A549 (cell line): Measurements from ENCODE around the gene ATP6AP2.

Experiments used
- CBX8 ChIP-seq: fragments of 200-600 bp; sonication (generic); IDR thresholded peaks from 2 replicates; pipeline ENCODE4 v1.6.1; 2016
- HOXA7 ChIP-seq: fragments of 250-450 bp; sonication (Bioruptor Pico); IDR thresholded peaks from 2 replicates; pipeline ENCODE4 v1.5.0; 2020; ENCODE audit warnings: mild to moderate bottlenecking, moderate library complexity
- JUN ChIP-seq, 2 experiments: fragments of >200 bp; sonication (Bioruptor Twin); formaldehyde crosslinking; IDR thresholded peaks; 2 replicates in 1 of 2; 3 replicates in 1 of 2; pipeline ENCODE4 v1.6.1; 2016 to 2017
- PHF8 ChIP-seq: fragments of 200-600 bp; sonication (generic); IDR thresholded peaks from 2 replicates; pipeline ENCODE4 v1.6.1; 2016; ENCODE audit warnings: low read depth, mild to moderate bottlenecking, antibody characterized with exemption, moderate library complexity, borderline replicate concordance
- POLR2A ChIP-seq: IDR thresholded peaks from 2 replicates; pipeline ENCODE4 v1.6.1; 2012; ENCODE audit warnings: mild to moderate bottlenecking, low read length
- RAD21 ChIP-seq, 2 experiments: fragments of >200 bp in 1 of 2; sonication (Bioruptor Twin) in 1 of 2; formaldehyde crosslinking in 1 of 2; IDR thresholded peaks in 1 of 2; conservative IDR thresholded peaks in 1 of 2; 2 replicates in 1 of 2; 3 replicates in 1 of 2; pipeline ENCODE4 v1.6.1; 2012 to 2018; ENCODE audit warnings: inconsistent platforms in 1 of 2
- TF ChIP-seq, protein P1 (sequence below): fragments of >200 bp; sonication (Bioruptor Twin); formaldehyde crosslinking; IDR thresholded peaks from 3 replicates; pipeline ENCODE4 v1.5.1; 2016

DNA sequence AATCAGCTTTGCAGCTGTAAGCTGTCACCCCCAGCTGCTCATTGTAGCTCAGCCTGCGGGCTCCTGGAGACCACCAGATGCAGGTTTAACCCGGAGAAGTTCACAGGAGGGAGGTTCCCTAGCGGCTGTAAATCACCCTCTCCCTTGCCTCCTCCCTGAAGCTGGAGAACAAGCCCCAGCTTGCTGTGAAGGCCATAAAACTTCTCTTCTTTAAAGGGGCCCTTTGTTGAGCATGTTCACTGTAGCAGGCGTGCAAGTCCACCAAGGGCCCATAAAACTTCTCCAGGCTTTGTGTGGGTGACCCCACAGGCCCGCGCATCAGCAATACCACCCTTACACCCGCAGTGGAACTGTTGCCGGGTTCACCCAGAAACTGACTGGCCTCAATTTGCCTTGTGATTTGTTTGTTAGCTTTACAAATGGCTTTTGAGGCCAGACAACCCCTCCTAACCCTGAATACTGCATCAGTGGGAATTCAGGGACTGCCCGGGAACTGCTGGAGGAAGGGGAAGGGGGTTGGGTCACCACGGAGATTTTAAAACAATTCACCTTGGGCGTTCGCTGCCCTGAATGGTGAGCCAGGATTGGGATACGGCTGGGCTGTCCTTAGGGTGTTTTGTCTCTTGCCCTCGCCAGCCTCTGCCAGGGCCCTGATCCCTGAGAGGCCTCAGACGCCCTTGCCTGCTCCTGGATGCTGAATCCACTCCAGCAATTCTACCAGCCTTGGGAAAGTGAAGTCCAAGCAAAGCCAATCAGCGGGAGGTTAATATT, 49.5 kb upstream of the ATP6AP2 start:
- TF ChIP-seq, protein P1, sequence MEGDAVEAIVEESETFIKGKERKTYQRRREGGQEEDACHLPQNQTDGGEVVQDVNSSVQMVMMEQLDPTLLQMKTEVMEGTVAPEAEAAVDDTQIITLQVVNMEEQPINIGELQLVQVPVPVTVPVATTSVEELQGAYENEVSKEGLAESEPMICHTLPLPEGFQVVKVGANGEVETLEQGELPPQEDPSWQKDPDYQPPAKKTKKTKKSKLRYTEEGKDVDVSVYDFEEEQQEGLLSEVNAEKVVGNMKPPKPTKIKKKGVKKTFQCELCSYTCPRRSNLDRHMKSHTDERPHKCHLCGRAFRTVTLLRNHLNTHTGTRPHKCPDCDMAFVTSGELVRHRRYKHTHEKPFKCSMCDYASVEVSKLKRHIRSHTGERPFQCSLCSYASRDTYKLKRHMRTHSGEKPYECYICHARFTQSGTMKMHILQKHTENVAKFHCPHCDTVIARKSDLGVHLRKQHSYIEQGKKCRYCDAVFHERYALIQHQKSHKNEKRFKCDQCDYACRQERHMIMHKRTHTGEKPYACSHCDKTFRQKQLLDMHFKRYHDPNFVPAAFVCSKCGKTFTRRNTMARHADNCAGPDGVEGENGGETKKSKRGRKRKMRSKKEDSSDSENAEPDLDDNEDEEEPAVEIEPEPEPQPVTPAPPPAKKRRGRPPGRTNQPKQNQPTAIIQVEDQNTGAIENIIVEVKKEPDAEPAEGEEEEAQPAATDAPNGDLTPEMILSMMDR: no peak
- no peak for TF ChIP-seq POLR2A
- no peak for TF ChIP-seq HOXA7
- no peak for TF ChIP-seq JUN (IDR thresholded peaks at IDR 0.05)
- no peak for TF ChIP-seq CBX8
- TF ChIP-seq PHF8: no peak
- no peak for TF ChIP-seq RAD21 (conservative IDR thresholded peaks at IDR 0.05 in 1 of 2, IDR thresholded peaks at IDR 0.05 in 1 of 2)
